Endothelial cell of umbilical vein (primary cell): ENCODE data around the gene MT2A. TPM values are rescaled to one million over a fixed set of nuclear protein-coding genes. Genes with fewer than 3 reads are reported as not detected.

Experiments
- BruUV-seq: library from RNA; stranded (reverse); fragments of 400-500 nt; replicated peaks from 2 replicates; lab custom pipeline; 2021; lab: Mats Ljungman, UMichigan
- CTCF ChIA-PET: fragments of 300-600, 350-600 bp; sonication (Branson Sonifier 250); formaldehyde crosslinking; loops from one replicate; lab custom pipeline; 2021; ENCODE audit warnings: antibody characterized with exemption, inconsistent platforms; lab: Charles Lee
- POLR2A ChIA-PET: fragments of 300-600, 350-600 bp; sonication (Branson Sonifier 250); formaldehyde crosslinking; loops from one replicate; lab custom pipeline; 2021; ENCODE audit warnings: antibody characterized with exemption, inconsistent platforms; lab: Charles Lee
- DNase-seq: peaks from one replicate; pipeline ENCODE4 v3.0.0-alpha.2; 2011; ENCODE audit warnings: low read depth, low spot score
- FAIRE-seq: peaks from 2 replicates; lab custom pipeline; 2011; peaks lifted over from hg19 to GRCh38; lab: Jason Lieb, UNC
- H2AFZ ChIP-seq: 2 replicates; pipeline ENCODE4 v1.6.0; 2012; ENCODE audit warnings: low read depth, low read length, control low read depth, inconsistent platforms
- H3K27ac ChIP-seq: 2 replicates; pipeline ENCODE4 v1.5.1; 2011; ENCODE audit warnings: low read depth, mild to moderate bottlenecking, control low read depth, low read length, moderate library complexity; ENCODE audit not compliant: insufficient read depth
- H3K27me3 ChIP-seq, 2 experiments: 2 replicates each; pipeline versions ENCODE4 v1.6.0 to v1.6.1; 2011; ENCODE audit warnings: low read length in 2 of 2, mixed read lengths in 1 of 2; ENCODE audit not compliant: control insufficient read depth in 2 of 2, insufficient read depth in 2 of 2
- H3K36me3 ChIP-seq, 2 experiments: 2 replicates in 1 of 2; 3 replicates in 1 of 2; pipeline ENCODE4 v1.5.1; 2011; ENCODE audit warnings: low read length in 2 of 2, mild to moderate bottlenecking in 1 of 2, moderate library complexity in 1 of 2; ENCODE audit not compliant: control insufficient read depth in 2 of 2, insufficient read depth in 2 of 2; ENCODE audit errors: extremely low read depth in 1 of 2
- H3K4me1 ChIP-seq: 3 replicates; pipeline ENCODE4 v1.5.1; 2011; ENCODE audit warnings: mild to moderate bottlenecking, low read length; ENCODE audit not compliant: control insufficient read depth, insufficient read depth; ENCODE audit errors: extremely low read depth
- H3K4me2 ChIP-seq: 2 replicates; pipeline ENCODE4 v1.6.1; 2011; ENCODE audit warnings: low read length, control low read depth, mixed read lengths; ENCODE audit not compliant: insufficient read depth
- H3K4me3 ChIP-seq, 3 experiments: fragments of 200-600 bp in 1 of 3; sonication (generic), shearing (Covaris generic) in 1 of 3; replicated peaks in 1 of 3; 2 replicates each; pipeline ENCODE4 v1.5.1; 2011 to 2016; ENCODE audit warnings: control low read depth in 3 of 3, low read length in 3 of 3, mild to moderate bottlenecking in 2 of 3, inconsistent platforms in 1 of 3, low read depth in 1 of 3, moderate library complexity in 1 of 3; ENCODE audit not compliant: insufficient read depth in 1 of 3
- H3K79me2 ChIP-seq: 2 replicates; pipeline ENCODE4 v1.6.0; 2012; ENCODE audit warnings: low read length, inconsistent platforms; ENCODE audit not compliant: control insufficient read depth, insufficient read depth
- H3K9ac ChIP-seq: replicated peaks from 2 replicates; pipeline ENCODE3; 2011; ENCODE audit warnings: low read length, control low read depth; ENCODE audit not compliant: insufficient read depth; ENCODE audit errors: extremely low read depth
- H3K9me1 ChIP-seq: replicated peaks from 3 replicates; pipeline ENCODE4 v1.6.0; 2011; ENCODE audit warnings: mild to moderate bottlenecking, low read length; ENCODE audit not compliant: control insufficient read depth, insufficient read depth; ENCODE audit errors: extremely low read depth
- H3K9me3 ChIP-seq: replicated peaks from 2 replicates; pipeline ENCODE4 v1.5.1; 2012; ENCODE audit warnings: low read length, inconsistent platforms; ENCODE audit not compliant: control insufficient read depth, insufficient read depth
- H4K20me1 ChIP-seq: replicated peaks from 2 replicates; pipeline ENCODE3; 2011; ENCODE audit warnings: mild to moderate bottlenecking, low read length; ENCODE audit not compliant: control insufficient read depth, insufficient read depth; ENCODE audit errors: extremely low read depth
- EZH2 ChIP-seq: IDR thresholded peaks from 2 replicates; pipeline ENCODE4 v1.6.1; 2012; ENCODE audit warnings: borderline replicate concordance, low read depth, mild to moderate bottlenecking, moderate library complexity, low read length, inconsistent platforms; ENCODE audit not compliant: severe bottlenecking
- GATA2 ChIP-seq: IDR thresholded peaks from 2 replicates; pipeline ENCODE4 v1.7.0; 2011; ENCODE audit warnings: low read depth, mild to moderate bottlenecking, moderate library complexity, mixed read lengths, low read length; ENCODE audit not compliant: insufficient read length, insufficient read depth
- MAX ChIP-seq: IDR thresholded peaks from 2 replicates; pipeline ENCODE4 v1.6.1; 2011; ENCODE audit not compliant: insufficient read depth, insufficient read length
- MYC ChIP-seq: IDR thresholded peaks from one replicate; pipeline ENCODE4 v1.6.1; 2011; ENCODE audit warnings: mild to moderate bottlenecking, low read depth, low read length
- POLR2A ChIP-seq: IDR thresholded peaks from 2 replicates; pipeline ENCODE4 v1.6.1; 2012; ENCODE audit warnings: low read depth, mild to moderate bottlenecking, control low read depth, low read length
- POLR2AphosphoS5 ChIP-seq: IDR thresholded peaks from 2 replicates; pipeline ENCODE4 v1.6.1; 2012; ENCODE audit warnings: low read depth, mild to moderate bottlenecking, control low read depth, low read length, moderate library complexity; ENCODE audit not compliant: insufficient read depth
- dilution Hi-C: fragments of 300-500 bp; cut with MboI; formaldehyde crosslinking; loops from one replicate; pipeline ENCODE4 v1.15.0; 2019; ENCODE audit warnings: low sequenced_read_pairs; ENCODE audit not compliant: extremely low pct_ligation_motif_present
- intact Hi-C: fragments of 100-400 bp; cut with micrococcal nuclease; formaldehyde crosslinking; loops from one replicate; pipeline ENCODE4 v1.10.0; 2022
- polyA plus RNA-seq, 4 experiments: library from polyadenylated mRNA; depleted of rRNA in 3 of 4; stranded (reverse) in 3 of 4; unstranded in 1 of 4; fragments of >200 nt; gene quantifications; 2 replicates each; pipeline versions ENCODE4 v1.2.1 to v1.2.3, GENCODE V29; 2011 to 2012; ENCODE audit warnings: missing spikeins in 1 of 4
- total RNA-seq: library from RNA; stranded (reverse); gene quantifications from 2 replicates; pipeline ENCODE4 v1.2.3, GENCODE V29; 2021

Gene MT2A
- total and polyA plus RNA-seq, 2 donors (not counting 3 experiments of a cell fraction or from before 2014, with no cell fraction given): 276 to 1,337 TPM

GRCh38 chr16:56608876-56609462 is 585 bp downstream of the MT2A start:
- dilution Hi-C loops: no loop called here
- intact Hi-C loops: no loop called here
- DNase-seq (no peak), FAIRE-seq (no peak)
- TF ChIP-seq MYC (no peak), GATA2 (peak; percentile 33), MAX (no peak)
- peaks cover 68% of the 10 kb centered on the region for H3K4me1 ChIP-seq
- peak overlapping the region; percentile 95 for H3K9ac ChIP-seq
- no peaks in the 10 kb centered on the region for H3K9me1 ChIP-seq
- CTCF ChIA-PET: interaction anchor here (0.6 to 1.5 kb wide), 7 partner anchors 8 to 93 kb away, joined by 3 to 8 read pairs (median 3); no protein-coding TSS in a partner anchor
- BruUV-seq: TSS peak; percentile 96
- H3K79me2 ChIP-seq: peaks cover 28% of the 10 kb centered on the region
- no peaks in the 10 kb centered on the region for H3K27me3 ChIP-seq
- no peak overlapping the region for H2AFZ ChIP-seq
- peak overlapping the region; percentile 50 to 93 (median 83) for H3K4me3 ChIP-seq
- POLR2A ChIA-PET: interaction anchor here (1.1 to 4.5 kb wide), 2 partner anchors 9 to 17 kb away, joined by 8 to 51 read pairs; partner anchors contain the start of gene MT1E
- H3K36me3 ChIP-seq: no peaks in the 10 kb centered on the region
- H3K4me2 ChIP-seq: peak overlapping the region; percentile 81
- no peaks in the 10 kb centered on the region for H4K20me1 ChIP-seq
- H3K9me3 ChIP-seq: no peaks in the 10 kb centered on the region
- peak overlapping the region; percentile 99 for H3K27ac ChIP-seq

- DNase-seq (peak; percentile 82), FAIRE-seq (no peak)
- H3K27ac ChIP-seq: peak overlapping the region; percentile 99
- no peaks in the 10 kb centered on the region for H3K9me1 ChIP-seq
- H3K36me3 ChIP-seq: no peaks in the 10 kb centered on the region
- H3K4me1 ChIP-seq: peaks cover 73% of the 10 kb centered on the region
- TF ChIP-seq POLR2AphosphoS5 (peak; percentile 55), POLR2A (peak; percentile 72), EZH2 (no peak), MAX (no peak)
- no peaks in the 10 kb centered on the region for H3K27me3 ChIP-seq
- no peaks in the 10 kb centered on the region for H4K20me1 ChIP-seq
- no peak overlapping the region for H2AFZ ChIP-seq
- H3K79me2 ChIP-seq: peaks cover 28% of the 10 kb centered on the region
- POLR2A ChIA-PET: interaction anchor here (4.5 kb wide), 1 partner anchor 17 kb away, joined by 51 read pairs; the partner anchor contains the start of gene MT1E
- peak overlapping the region; percentile 81 for H3K4me2 ChIP-seq
- H3K9me3 ChIP-seq: no peaks in the 10 kb centered on the region
- H3K4me3 ChIP-seq: peak overlapping the region; percentile 50 to 93 (median 83)
- BruUV-seq: TSS peak; percentile 1
- H3K9ac ChIP-seq: peak overlapping the region; percentile 95
- dilution Hi-C loops: no loop called here
- intact Hi-C loops: no loop called here
- CTCF ChIA-PET: interaction anchor here (0.6 to 1.5 kb wide), 7 partner anchors 9 to 92 kb away, joined by 3 to 8 read pairs (median 3); no protein-coding TSS in a partner anchor
These were observed 1.1 kb downstream of the MT2A start for GRCh38 chr16:56609463-56609921.
